Measurements from ENCODE around the gene XPO4. TPM values are rescaled to one million over a fixed set of nuclear protein-coding genes. Genes with fewer than 3 reads are reported as not detected.

The XPO4 gene
- total RNA-seq, 1 donor, result 19.5 TPM

GRCh38 chr13:20911037-20911436 lies 8.5 kb upstream of the XPO4 start:
- no peak overlapping the region for H3K4me2 ChIP-seq (ENCODE audit: insufficient read depth, low read length)
- DNase-seq (ENCODE audit: insufficient read length, low spot score, missing footprints), result no peak
- TF ChIP-seq, protein P1, sequence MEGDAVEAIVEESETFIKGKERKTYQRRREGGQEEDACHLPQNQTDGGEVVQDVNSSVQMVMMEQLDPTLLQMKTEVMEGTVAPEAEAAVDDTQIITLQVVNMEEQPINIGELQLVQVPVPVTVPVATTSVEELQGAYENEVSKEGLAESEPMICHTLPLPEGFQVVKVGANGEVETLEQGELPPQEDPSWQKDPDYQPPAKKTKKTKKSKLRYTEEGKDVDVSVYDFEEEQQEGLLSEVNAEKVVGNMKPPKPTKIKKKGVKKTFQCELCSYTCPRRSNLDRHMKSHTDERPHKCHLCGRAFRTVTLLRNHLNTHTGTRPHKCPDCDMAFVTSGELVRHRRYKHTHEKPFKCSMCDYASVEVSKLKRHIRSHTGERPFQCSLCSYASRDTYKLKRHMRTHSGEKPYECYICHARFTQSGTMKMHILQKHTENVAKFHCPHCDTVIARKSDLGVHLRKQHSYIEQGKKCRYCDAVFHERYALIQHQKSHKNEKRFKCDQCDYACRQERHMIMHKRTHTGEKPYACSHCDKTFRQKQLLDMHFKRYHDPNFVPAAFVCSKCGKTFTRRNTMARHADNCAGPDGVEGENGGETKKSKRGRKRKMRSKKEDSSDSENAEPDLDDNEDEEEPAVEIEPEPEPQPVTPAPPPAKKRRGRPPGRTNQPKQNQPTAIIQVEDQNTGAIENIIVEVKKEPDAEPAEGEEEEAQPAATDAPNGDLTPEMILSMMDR (IDR thresholded peaks at IDR 0.05; ENCODE audit: extremely low read depth, low read depth, low read length), result no peak
- H3K27ac ChIP-seq (ENCODE audit: low read depth, low read length), result no peak overlapping the region
- no peaks in the 10 kb centered on the region for H4K20me1 ChIP-seq (ENCODE audit: insufficient read depth, low read length)
- peaks cover 2% of the 10 kb centered on the region for H3K9me3 ChIP-seq (ENCODE audit: low read depth, low read length)
- H3K27me3 ChIP-seq (ENCODE audit: insufficient read depth, low read length), result peaks cover 13% of the 10 kb centered on the region
- no peaks in the 10 kb centered on the region for H3K4me1 ChIP-seq (ENCODE audit: insufficient read depth, low read length)
- no peaks in the 10 kb centered on the region for H3K36me3 ChIP-seq (ENCODE audit: insufficient read depth, low read length)
- no peak overlapping the region for H3K4me3 ChIP-seq (ENCODE audit: insufficient read depth, low read length)
- no peak overlapping the region for H2AFZ ChIP-seq (ENCODE audit: low read length)
- no peaks in the 10 kb centered on the region for H3K79me2 ChIP-seq (ENCODE audit: insufficient read depth, low read length)

DNA sequence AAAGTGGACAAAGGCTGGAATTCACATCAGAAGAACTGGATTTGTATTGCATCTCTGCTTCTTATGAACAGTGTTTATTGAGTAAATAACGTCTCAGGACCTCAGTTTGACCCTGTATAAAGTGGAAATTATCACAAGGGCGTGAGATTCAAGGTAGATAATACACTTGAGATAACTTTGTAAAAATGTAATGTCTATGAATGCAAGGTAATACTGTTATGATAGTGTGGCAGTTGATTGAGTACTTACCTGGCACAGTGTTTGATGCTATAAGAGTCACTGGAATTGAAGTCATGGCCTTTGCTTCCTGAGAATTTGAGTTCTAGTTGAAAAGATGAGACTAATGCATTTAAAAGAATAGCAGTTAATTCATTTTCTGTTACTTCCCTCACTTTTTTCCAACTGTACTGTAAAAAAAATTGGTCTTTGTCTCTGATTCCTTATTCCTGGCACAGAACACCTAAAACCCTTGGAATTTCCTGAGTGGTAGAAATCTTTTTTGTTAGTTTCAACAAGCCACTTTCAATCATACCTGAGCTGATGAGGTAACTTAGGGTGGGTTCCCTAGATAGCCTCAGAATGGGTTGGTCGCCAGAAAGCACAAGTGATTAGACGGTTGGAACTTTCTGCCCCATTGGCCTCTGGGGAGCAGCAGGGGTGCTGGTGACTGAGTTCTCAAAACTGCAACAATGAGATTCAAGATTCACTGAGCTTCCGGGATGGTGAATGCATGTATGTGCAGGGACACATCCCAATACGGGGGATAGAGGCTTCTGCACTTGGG lies 6.4 kb upstream of the XPO4 start:
- Histone ChIP-seq H3K4me3 (ENCODE audit: insufficient read depth, low read length) (no peak overlapping the region), H3K27ac (ENCODE audit: low read depth, low read length) (no peak overlapping the region), H3K27me3 (ENCODE audit: insufficient read depth, low read length) (peaks cover 13% of the 10 kb centered on the region), H2AFZ (ENCODE audit: low read length) (no peak overlapping the region), H3K79me2 (ENCODE audit: insufficient read depth, low read length) (no peaks in the 10 kb centered on the region), H3K9me3 (ENCODE audit: low read depth, low read length) (peaks cover 2% of the 10 kb centered on the region), H3K4me2 (ENCODE audit: insufficient read depth, low read length) (no peak overlapping the region), H3K4me1 (ENCODE audit: insufficient read depth, low read length) (no peaks in the 10 kb centered on the region), H4K20me1 (ENCODE audit: insufficient read depth, low read length) (no peaks in the 10 kb centered on the region), H3K36me3 (ENCODE audit: insufficient read depth, low read length) (no peaks in the 10 kb centered on the region)
- TF ChIP-seq, protein P1 (IDR thresholded peaks at IDR 0.05; ENCODE audit: extremely low read depth, low read depth, low read length), result no peak
- DNase-seq (ENCODE audit: insufficient read length, low spot score, missing footprints), result no peak

GRCh38 chr13:20904908-20905307 lies 2.4 kb upstream of the XPO4 start:
- H3K9me3 ChIP-seq (ENCODE audit: low read depth, low read length), result no peaks in the 10 kb centered on the region
- DNase-seq (ENCODE audit: insufficient read length, low spot score, missing footprints), result no peak
- no peak overlapping the region for H3K4me3 ChIP-seq (ENCODE audit: insufficient read depth, low read length)
- H3K4me2 ChIP-seq (ENCODE audit: insufficient read depth, low read length), result no peak overlapping the region
- TF ChIP-seq, protein P1 (IDR thresholded peaks at IDR 0.05; ENCODE audit: extremely low read depth, low read depth, low read length), result no peak
- peaks cover 11% of the 10 kb centered on the region for H3K4me1 ChIP-seq (ENCODE audit: insufficient read depth, low read length)
- no peaks in the 10 kb centered on the region for H3K36me3 ChIP-seq (ENCODE audit: insufficient read depth, low read length)
- no peak overlapping the region for H3K27ac ChIP-seq (ENCODE audit: low read depth, low read length)
- peaks cover 25% of the 10 kb centered on the region for H3K79me2 ChIP-seq (ENCODE audit: insufficient read depth, low read length)
- H3K27me3 ChIP-seq (ENCODE audit: insufficient read depth, low read length), result peaks cover 11% of the 10 kb centered on the region
- no peaks in the 10 kb centered on the region for H4K20me1 ChIP-seq (ENCODE audit: insufficient read depth, low read length)
- no peak overlapping the region for H2AFZ ChIP-seq (ENCODE audit: low read length)

GRCh38 chr13:20903164-20903475 lies 574 bp upstream of the XPO4 start:
- no peaks in the 10 kb centered on the region for H4K20me1 ChIP-seq (ENCODE audit: insufficient read depth, low read length)
- peaks cover 43% of the 10 kb centered on the region for H3K79me2 ChIP-seq (ENCODE audit: insufficient read depth, low read length)
- TF ChIP-seq, protein P1 (IDR thresholded peaks at IDR 0.05; ENCODE audit: extremely low read depth, low read depth, low read length), result no peak
- H3K4me2 ChIP-seq (ENCODE audit: insufficient read depth, low read length), result peak overlapping the region; percentile 84
- no peaks in the 10 kb centered on the region for H3K9me3 ChIP-seq (ENCODE audit: low read depth, low read length)
- H3K4me1 ChIP-seq (ENCODE audit: insufficient read depth, low read length), result peaks cover 11% of the 10 kb centered on the region
- peak overlapping the region; percentile 93 for H2AFZ ChIP-seq (ENCODE audit: low read length)
- DNase-seq (ENCODE audit: insufficient read length, low spot score, missing footprints), result no peak
- H3K27ac ChIP-seq (ENCODE audit: low read depth, low read length), result peak overlapping the region; percentile 66
- H3K27me3 ChIP-seq (ENCODE audit: insufficient read depth, low read length), result no peaks in the 10 kb centered on the region
- H3K36me3 ChIP-seq (ENCODE audit: insufficient read depth, low read length), result peaks cover 3% of the 10 kb centered on the region
- peak overlapping the region; percentile 87 for H3K4me3 ChIP-seq (ENCODE audit: insufficient read depth, low read length)
